HEK293 (cell line): ENCODE measurements around the gene SBNO2.

Source experiments
- CTCF ChIA-PET: fragments of 350-600 bp; formaldehyde crosslinking; extraction: SDS; loops from one replicate; lab custom pipeline; 2021; ENCODE audit warnings: antibody characterized with exemption; lab: Yijun Ruan, JAX
- POLR2A ChIA-PET: fragments of 300-600 bp; formaldehyde crosslinking; extraction: SDS; loops from one replicate; lab custom pipeline; 2020; ENCODE audit warnings: antibody characterized with exemption, inconsistent platforms; lab: Yijun Ruan, JAX
- H3K27ac ChIP-seq: fragments of 200-500 bp; sonication (Bioruptor generic); 2 replicates; pipeline ENCODE4 v1.5.1; 2014; ENCODE audit warnings: low read depth, low read length, control low read depth, inconsistent platforms; ENCODE audit errors: extremely low read depth
- H3K36me3 ChIP-seq, 2 experiments: fragments of 200-500 bp in 1 of 2; sonication (Bioruptor generic) in 1 of 2; 1 replicate in 1 of 2; 2 replicates in 1 of 2; pipeline ENCODE4 v1.5.1; 2014 to 2017; ENCODE audit warnings: inconsistent platforms in 2 of 2, low read length in 2 of 2; ENCODE audit not compliant: control insufficient read depth in 2 of 2, insufficient read depth in 1 of 2
- H3K4me1 ChIP-seq: fragments of 200-500 bp; sonication (Bioruptor generic); 2 replicates; pipeline ENCODE4 v1.5.1; 2014; ENCODE audit warnings: mild to moderate bottlenecking, low read length, inconsistent platforms; ENCODE audit not compliant: control insufficient read depth, insufficient read depth
- H3K4me3 ChIP-seq: 2 replicates; pipeline ENCODE4 v1.5.1; 2011; ENCODE audit warnings: low read depth, mild to moderate bottlenecking, control low read depth, low read length, moderate library complexity
- H3K9me3 ChIP-seq: fragments of 200-500 bp; sonication (Bioruptor generic); 2 replicates; pipeline ENCODE4 v1.5.1; 2014; ENCODE audit warnings: low read depth, low read length, inconsistent platforms; ENCODE audit not compliant: control insufficient read depth, insufficient read depth
- BCL11A ChIP-seq: fragments of 450-650 bp; formaldehyde crosslinking; IDR thresholded peaks from 2 replicates; pipeline ENCODE4 v1.5.1; 2016; ENCODE audit warnings: low read depth, missing biosample characterization, missing genetic modification characterization
- OSR2 ChIP-seq: fragments of 450-650 bp; formaldehyde crosslinking; IDR thresholded peaks from 2 replicates; pipeline ENCODE4 v1.5.1; 2016; ENCODE audit warnings: missing biosample characterization, missing genetic modification characterization
- SCRT2 ChIP-seq: fragments of 450-650 bp; formaldehyde crosslinking; IDR thresholded peaks from 2 replicates; pipeline ENCODE4 v1.5.1; 2016; ENCODE audit warnings: missing biosample characterization, missing genetic modification characterization
- SETDB1 ChIP-seq: IDR thresholded peaks from one replicate; pipeline ENCODE4 v1.6.1; 2017; ENCODE audit warnings: mild to moderate bottlenecking, low read length, moderate library complexity, mixed read lengths; ENCODE audit not compliant: insufficient read length
- SP2 ChIP-seq: fragments of 450-650 bp; formaldehyde crosslinking; IDR thresholded peaks from 2 replicates; pipeline ENCODE4 v1.5.1; 2016; ENCODE audit warnings: missing biosample characterization, missing genetic modification characterization
- SP3 ChIP-seq: fragments of 450-650 bp; formaldehyde crosslinking; IDR thresholded peaks from 2 replicates; pipeline ENCODE4 v1.5.1; 2016; ENCODE audit warnings: missing biosample characterization, missing genetic modification characterization
- ZBTB1 ChIP-seq: fragments of 450-650 bp; formaldehyde crosslinking; IDR thresholded peaks from 2 replicates; pipeline ENCODE4 v1.5.1; 2016; ENCODE audit warnings: missing biosample characterization, missing genetic modification characterization
- ZFP41 ChIP-seq: fragments of 450-650 bp; formaldehyde crosslinking; IDR thresholded peaks from 2 replicates; pipeline ENCODE4 v1.5.1; 2016; ENCODE audit warnings: missing biosample characterization, missing genetic modification characterization, borderline replicate concordance
- ZNF146 ChIP-seq: fragments of 450-650 bp; formaldehyde crosslinking; IDR thresholded peaks from 2 replicates; pipeline ENCODE4 v1.5.1; 2016; ENCODE audit warnings: missing biosample characterization, missing genetic modification characterization
- ZNF16 ChIP-seq: fragments of 450-650 bp; formaldehyde crosslinking; IDR thresholded peaks from 2 replicates; pipeline ENCODE4 v1.5.1; 2016; ENCODE audit warnings: low read depth, missing biosample characterization, missing genetic modification characterization
- ZNF174 ChIP-seq: fragments of 450-650 bp; formaldehyde crosslinking; IDR thresholded peaks from 2 replicates; pipeline ENCODE4 v1.5.0; 2017; ENCODE audit warnings: missing biosample characterization, mild to moderate bottlenecking, missing genetic modification characterization
- ZNF202 ChIP-seq: fragments of 450-650 bp; formaldehyde crosslinking; IDR thresholded peaks from 2 replicates; pipeline ENCODE4 v1.5.1; 2016; ENCODE audit warnings: missing biosample characterization, missing genetic modification characterization, borderline replicate concordance
- ZNF211 ChIP-seq: fragments of 450-650 bp; formaldehyde crosslinking; IDR thresholded peaks from 2 replicates; pipeline ENCODE4 v1.5.1; 2016; ENCODE audit warnings: low read depth, missing biosample characterization, missing genetic modification characterization
- ZNF223 ChIP-seq: fragments of 450-650 bp; formaldehyde crosslinking; IDR thresholded peaks from 2 replicates; pipeline ENCODE4 v1.5.1; 2016; ENCODE audit warnings: missing biosample characterization, missing genetic modification characterization
- ZNF366 ChIP-seq: fragments of 450-650 bp; formaldehyde crosslinking; conservative IDR thresholded peaks from 2 replicates; pipeline ENCODE4 v1.5.1; 2016; ENCODE audit warnings: missing biosample characterization, missing genetic modification characterization
- ZNF548 ChIP-seq: fragments of 450-650 bp; formaldehyde crosslinking; IDR thresholded peaks from 2 replicates; pipeline ENCODE4 v1.5.1; 2016; ENCODE audit warnings: missing biosample characterization, missing genetic modification characterization
- ZNF585B ChIP-seq: fragments of 450-650 bp; formaldehyde crosslinking; IDR thresholded peaks from 2 replicates; pipeline ENCODE4 v1.5.1; 2016; ENCODE audit warnings: missing biosample characterization, missing genetic modification characterization
- ZNF76 ChIP-seq: fragments of 450-650 bp; formaldehyde crosslinking; IDR thresholded peaks from 2 replicates; pipeline ENCODE4; 2016; ENCODE audit warnings: low read depth, missing biosample characterization, missing genetic modification characterization, borderline replicate concordance
- TF ChIP-seq, protein P1 (sequence below): fragments of 450-650 bp; formaldehyde crosslinking; IDR thresholded peaks from 2 replicates; pipeline ENCODE4 v1.5.1; 2016; ENCODE audit warnings: missing biosample characterization, missing genetic modification characterization
- TF ChIP-seq, protein P2 (sequence below): fragments of 450-650 bp; formaldehyde crosslinking; IDR thresholded peaks from 2 replicates; pipeline ENCODE4 v1.5.1; 2016; ENCODE audit warnings: missing biosample characterization, missing genetic modification characterization
- TF ChIP-seq, protein P3 (sequence below): fragments of 450-650 bp; formaldehyde crosslinking; IDR thresholded peaks from 2 replicates; pipeline ENCODE4 v1.5.1; 2017; ENCODE audit warnings: missing biosample characterization, missing genetic modification characterization
- TF ChIP-seq, protein P4 (sequence below): fragments of 450-650 bp; formaldehyde crosslinking; IDR thresholded peaks from 2 replicates; pipeline ENCODE4 v1.5.1; 2016; ENCODE audit warnings: missing biosample characterization, missing genetic modification characterization
- TF ChIP-seq, protein P5 (sequence below): fragments of 450-650 bp; formaldehyde crosslinking; IDR thresholded peaks from 2 replicates; pipeline ENCODE4 v1.5.1; 2016; ENCODE audit warnings: missing biosample characterization, missing genetic modification characterization

Gene SBNO2

DNA sequence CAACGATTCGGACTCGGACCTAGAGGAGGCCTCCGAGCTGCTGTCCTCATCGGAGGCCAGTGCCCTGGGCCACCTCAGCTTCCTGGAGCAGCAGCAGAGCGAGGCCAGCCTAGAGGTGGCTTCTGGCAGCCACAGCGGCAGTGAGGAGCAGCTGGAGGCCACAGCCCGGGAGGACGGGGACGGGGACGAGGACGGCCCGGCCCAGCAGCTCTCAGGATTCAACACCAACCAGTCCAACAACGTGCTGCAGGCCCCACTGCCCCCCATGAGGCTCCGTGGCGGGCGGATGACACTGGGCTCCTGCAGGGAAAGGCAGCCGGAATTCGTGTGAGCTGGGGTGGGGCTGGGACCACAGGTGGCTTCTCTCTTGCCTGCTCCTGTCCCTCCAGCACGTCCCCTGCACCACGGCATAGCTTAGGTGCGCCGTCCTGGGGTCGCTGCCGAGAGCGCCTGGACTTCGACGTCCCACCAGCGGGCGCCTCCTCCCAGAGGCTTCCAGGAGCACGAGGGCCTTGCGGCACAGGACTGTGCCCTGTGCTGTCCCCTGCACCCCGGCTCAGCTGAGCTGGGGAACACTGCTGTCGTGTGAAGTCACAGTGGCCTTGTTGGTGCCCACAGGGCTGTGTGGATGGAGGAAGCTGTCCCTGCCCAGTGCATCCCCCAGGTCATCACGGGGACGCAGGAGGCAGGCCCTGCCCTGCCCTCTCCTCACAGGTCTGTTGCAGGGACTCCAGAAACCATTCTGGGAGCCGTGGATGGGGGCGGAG, 88.2 kb downstream of the SBNO2 start (continued):
- TF ChIP-seq ZFP41 (tag by site-specific recombination) (no peak), ZNF16 (tag by site-specific recombination) (no peak), ZNF223 (tag by site-specific recombination) (0 out of 2 replicates have a peak, but pooled peaks have one; percentile 41), SCRT2 (peak; percentile 46), ZNF585B (tag by site-specific recombination) (no peak)
- TF ChIP-seq, protein P1, sequence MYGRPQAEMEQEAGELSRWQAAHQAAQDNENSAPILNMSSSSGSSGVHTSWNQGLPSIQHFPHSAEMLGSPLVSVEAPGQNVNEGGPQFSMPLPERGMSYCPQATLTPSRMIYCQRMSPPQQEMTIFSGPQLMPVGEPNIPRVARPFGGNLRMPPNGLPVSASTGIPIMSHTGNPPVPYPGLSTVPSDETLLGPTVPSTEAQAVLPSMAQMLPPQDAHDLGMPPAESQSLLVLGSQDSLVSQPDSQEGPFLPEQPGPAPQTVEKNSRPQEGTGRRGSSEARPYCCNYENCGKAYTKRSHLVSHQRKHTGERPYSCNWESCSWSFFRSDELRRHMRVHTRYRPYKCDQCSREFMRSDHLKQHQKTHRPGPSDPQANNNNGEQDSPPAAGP, result 0 out of 2 replicates have a peak, but pooled peaks have one; percentile 6
- TF ChIP-seq, all 188 proteins: peak for 9

DNA sequence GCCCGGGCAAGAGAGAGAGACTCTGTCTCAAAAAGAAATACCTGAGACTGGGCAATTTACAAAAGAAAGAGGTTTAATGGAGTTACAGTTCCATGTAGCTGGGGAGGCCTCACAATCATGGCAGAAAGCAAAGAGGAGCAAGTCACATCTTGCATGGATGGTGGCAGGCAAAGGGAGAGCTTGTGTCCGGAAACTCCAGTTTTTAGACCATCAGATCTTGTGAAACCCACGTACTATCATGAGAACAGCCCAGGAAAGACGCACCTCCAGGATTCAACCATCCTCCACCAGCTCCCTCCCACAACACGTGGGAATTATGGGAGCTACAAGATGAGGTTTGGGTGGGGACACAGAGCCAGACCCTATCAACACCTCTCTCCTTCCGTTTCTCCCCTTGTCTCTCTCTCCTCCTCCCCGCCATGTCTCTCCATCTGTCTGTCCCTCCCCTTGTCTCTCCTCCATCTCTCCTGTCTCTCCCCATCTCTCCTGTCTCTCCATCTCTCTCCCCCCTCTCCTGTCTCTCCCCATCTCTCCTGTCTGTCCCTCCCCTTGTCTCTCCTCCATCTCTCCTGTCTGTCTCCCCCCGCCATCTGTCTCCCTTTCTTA, 88.9 kb downstream of the SBNO2 start:
- CTCF ChIA-PET, result interaction anchor here (1.0 to 1.6 kb wide), 2 partner anchors 19 to 28 kb away, joined by 3 read pairs; no protein-coding TSS in a partner anchor
- H3K36me3 ChIP-seq, result peaks cover 0 to 33% of the 10 kb centered on the region in 2 experiments; a peak in 1 of 3 replicates
- no peak for TF ChIP-seq ZNF211 (tag by site-specific recombination)
- TF ChIP-seq, protein P2, sequence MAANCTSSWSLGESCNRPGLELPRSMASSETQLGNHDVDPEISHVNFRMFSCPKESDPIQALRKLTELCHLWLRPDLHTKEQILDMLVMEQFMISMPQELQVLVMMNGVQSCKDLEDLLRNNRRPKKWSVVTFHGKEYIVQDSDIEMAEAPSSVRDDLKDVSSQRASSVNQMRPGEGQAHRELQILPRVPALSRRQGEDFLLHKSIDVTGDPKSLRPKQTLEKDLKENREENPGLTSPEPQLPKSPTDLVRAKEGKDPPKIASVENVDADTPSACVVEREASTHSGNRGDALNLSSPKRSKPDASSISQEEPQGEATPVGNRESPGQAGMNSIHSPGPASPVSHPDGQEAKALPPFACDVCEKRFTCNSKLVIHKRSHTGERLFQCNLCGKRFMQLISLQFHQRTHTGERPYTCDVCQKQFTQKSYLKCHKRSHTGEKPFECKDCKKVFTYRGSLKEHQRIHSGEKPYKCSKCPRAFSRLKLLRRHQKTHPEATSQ (tag by site-specific recombination), result peak; percentile 93
- no peak for TF ChIP-seq ZNF146
- TF ChIP-seq, protein P3, sequence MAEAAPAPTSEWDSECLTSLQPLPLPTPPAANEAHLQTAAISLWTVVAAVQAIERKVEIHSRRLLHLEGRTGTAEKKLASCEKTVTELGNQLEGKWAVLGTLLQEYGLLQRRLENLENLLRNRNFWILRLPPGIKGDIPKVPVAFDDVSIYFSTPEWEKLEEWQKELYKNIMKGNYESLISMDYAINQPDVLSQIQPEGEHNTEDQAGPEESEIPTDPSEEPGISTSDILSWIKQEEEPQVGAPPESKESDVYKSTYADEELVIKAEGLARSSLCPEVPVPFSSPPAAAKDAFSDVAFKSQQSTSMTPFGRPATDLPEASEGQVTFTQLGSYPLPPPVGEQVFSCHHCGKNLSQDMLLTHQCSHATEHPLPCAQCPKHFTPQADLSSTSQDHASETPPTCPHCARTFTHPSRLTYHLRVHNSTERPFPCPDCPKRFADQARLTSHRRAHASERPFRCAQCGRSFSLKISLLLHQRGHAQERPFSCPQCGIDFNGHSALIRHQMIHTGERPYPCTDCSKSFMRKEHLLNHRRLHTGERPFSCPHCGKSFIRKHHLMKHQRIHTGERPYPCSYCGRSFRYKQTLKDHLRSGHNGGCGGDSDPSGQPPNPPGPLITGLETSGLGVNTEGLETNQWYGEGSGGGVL, result peak; percentile 81
- no peak for TF ChIP-seq ZNF174
- no peak for TF ChIP-seq BCL11A (tag by site-specific recombination)
- no peak for TF ChIP-seq ZNF202 (tag by site-specific recombination)
- TF ChIP-seq OSR2, result 0 out of 2 replicates have a peak, but pooled peaks have one; percentile 5
- no peak for TF ChIP-seq ZNF548 (tag by site-specific recombination)
- 0 out of 2 replicates have a peak, but pooled peaks have one; percentile 35 for TF ChIP-seq SP3 (tag by site-specific recombination)
- TF ChIP-seq ZNF366 (tag by site-specific recombination), result peak; percentile 92
- no peak for TF ChIP-seq ZBTB1 (tag by site-specific recombination)
- no peak for TF ChIP-seq SETDB1
- TF ChIP-seq, protein P1, result 0 out of 2 replicates have a peak, but pooled peaks have one; percentile 6
- TF ChIP-seq ZNF76 (tag by site-specific recombination), result peak; percentile 59
- TF ChIP-seq, protein P4, sequence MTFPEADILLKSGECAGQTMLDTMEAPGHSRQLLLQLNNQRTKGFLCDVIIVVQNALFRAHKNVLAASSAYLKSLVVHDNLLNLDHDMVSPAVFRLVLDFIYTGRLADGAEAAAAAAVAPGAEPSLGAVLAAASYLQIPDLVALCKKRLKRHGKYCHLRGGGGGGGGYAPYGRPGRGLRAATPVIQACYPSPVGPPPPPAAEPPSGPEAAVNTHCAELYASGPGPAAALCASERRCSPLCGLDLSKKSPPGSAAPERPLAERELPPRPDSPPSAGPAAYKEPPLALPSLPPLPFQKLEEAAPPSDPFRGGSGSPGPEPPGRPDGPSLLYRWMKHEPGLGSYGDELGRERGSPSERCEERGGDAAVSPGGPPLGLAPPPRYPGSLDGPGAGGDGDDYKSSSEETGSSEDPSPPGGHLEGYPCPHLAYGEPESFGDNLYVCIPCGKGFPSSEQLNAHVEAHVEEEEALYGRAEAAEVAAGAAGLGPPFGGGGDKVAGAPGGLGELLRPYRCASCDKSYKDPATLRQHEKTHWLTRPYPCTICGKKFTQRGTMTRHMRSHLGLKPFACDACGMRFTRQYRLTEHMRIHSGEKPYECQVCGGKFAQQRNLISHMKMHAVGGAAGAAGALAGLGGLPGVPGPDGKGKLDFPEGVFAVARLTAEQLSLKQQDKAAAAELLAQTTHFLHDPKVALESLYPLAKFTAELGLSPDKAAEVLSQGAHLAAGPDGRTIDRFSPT (tag by site-specific recombination), result no peak
- TF ChIP-seq SP2 (tag by site-specific recombination), result peak; percentile 46
- TF ChIP-seq, protein P5, sequence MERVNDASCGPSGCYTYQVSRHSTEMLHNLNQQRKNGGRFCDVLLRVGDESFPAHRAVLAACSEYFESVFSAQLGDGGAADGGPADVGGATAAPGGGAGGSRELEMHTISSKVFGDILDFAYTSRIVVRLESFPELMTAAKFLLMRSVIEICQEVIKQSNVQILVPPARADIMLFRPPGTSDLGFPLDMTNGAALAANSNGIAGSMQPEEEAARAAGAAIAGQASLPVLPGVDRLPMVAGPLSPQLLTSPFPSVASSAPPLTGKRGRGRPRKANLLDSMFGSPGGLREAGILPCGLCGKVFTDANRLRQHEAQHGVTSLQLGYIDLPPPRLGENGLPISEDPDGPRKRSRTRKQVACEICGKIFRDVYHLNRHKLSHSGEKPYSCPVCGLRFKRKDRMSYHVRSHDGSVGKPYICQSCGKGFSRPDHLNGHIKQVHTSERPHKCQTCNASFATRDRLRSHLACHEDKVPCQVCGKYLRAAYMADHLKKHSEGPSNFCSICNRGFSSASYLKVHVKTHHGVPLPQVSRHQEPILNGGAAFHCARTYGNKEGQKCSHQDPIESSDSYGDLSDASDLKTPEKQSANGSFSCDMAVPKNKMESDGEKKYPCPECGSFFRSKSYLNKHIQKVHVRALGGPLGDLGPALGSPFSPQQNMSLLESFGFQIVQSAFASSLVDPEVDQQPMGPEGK (tag by site-specific recombination), result peak; percentile 54

More for the DNA sequence above, 88.9 kb downstream of the SBNO2 start:
- no peaks in the 10 kb centered on the region for H3K9me3 ChIP-seq
- no peaks in the 10 kb centered on the region for H3K4me1 ChIP-seq
- no peak overlapping the region for H3K4me3 ChIP-seq
- POLR2A ChIA-PET, result interaction anchor here (0.6 to 2.9 kb wide), 11 partner anchors 9 to 184 kb away, joined by 3 to 18 read pairs (median 5); partner anchors contain the start of genes CNN2 and GPX4
- no peak overlapping the region for H3K27ac ChIP-seq
